Tibial nerve (tissue), 3 donors: Measurements from ENCODE around the gene MAGED1.

Source experiments
- POLR2A ChIP-seq, 2 donors: fragments of 450-650 bp; IDR thresholded peaks; one replicate each; pipeline ENCODE4 v1.6.1; 2017; ENCODE audit warnings: antibody characterized with exemption in 2 of 2, mild to moderate bottlenecking in 2 of 2, moderate library complexity in 2 of 2
- TF ChIP-seq, protein P1 (sequence below), 5 experiments: fragments of 200-600 bp in 3 of 5; fragments of 450-650 bp in 2 of 5; sonication (generic) in 3 of 5; IDR thresholded peaks; one replicate each; pipeline ENCODE4 v1.5.1; 2016 to 2019; ENCODE audit warnings: antibody characterized with exemption in 5 of 5, mild to moderate bottlenecking in 3 of 5, moderate library complexity in 2 of 5

DNA sequence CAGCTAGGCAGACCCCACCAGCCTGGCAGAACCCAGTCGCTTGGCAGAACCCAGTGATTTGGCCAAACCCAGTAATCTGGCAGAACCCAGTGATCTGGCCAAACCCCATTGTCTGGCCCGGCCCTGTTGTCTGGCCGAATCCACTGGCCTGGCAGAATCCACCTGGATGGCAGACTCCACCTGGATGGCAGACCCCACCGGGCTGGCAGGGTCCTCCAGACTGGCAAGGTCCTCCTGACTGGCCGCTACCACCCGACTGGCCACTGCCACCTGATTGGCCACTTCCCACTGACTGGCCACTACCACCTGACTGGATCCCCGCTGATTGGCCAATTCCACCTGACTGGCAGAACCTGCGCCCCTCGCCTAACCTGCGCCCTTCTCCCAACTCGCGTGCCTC is 3.2 kb downstream of the MAGED1 start:
- TF ChIP-seq, protein P1, sequence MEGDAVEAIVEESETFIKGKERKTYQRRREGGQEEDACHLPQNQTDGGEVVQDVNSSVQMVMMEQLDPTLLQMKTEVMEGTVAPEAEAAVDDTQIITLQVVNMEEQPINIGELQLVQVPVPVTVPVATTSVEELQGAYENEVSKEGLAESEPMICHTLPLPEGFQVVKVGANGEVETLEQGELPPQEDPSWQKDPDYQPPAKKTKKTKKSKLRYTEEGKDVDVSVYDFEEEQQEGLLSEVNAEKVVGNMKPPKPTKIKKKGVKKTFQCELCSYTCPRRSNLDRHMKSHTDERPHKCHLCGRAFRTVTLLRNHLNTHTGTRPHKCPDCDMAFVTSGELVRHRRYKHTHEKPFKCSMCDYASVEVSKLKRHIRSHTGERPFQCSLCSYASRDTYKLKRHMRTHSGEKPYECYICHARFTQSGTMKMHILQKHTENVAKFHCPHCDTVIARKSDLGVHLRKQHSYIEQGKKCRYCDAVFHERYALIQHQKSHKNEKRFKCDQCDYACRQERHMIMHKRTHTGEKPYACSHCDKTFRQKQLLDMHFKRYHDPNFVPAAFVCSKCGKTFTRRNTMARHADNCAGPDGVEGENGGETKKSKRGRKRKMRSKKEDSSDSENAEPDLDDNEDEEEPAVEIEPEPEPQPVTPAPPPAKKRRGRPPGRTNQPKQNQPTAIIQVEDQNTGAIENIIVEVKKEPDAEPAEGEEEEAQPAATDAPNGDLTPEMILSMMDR (IDR thresholded peaks at IDR 0.05) = no peak
- TF ChIP-seq POLR2A (IDR thresholded peaks at IDR 0.05) = no peak
